Measurements from ENCODE around the gene KTI12.
"Not testable (repeated sequence)": the region's sequence is repeated elsewhere in the genome, so short reads cannot be mapped to it uniquely, and the experiment has no call there.

KTI12 gene, protein sequence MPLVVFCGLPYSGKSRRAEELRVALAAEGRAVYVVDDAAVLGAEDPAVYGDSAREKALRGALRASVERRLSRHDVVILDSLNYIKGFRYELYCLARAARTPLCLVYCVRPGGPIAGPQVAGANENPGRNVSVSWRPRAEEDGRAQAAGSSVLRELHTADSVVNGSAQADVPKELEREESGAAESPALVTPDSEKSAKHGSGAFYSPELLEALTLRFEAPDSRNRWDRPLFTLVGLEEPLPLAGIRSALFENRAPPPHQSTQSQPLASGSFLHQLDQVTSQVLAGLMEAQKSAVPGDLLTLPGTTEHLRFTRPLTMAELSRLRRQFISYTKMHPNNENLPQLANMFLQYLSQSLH

GRCh38 chr1:52033190-52034049 lies at the start of gene KTI12:
KTI12 (minus strand) TSS chr1:52033810; CDS start chr1:52033761, 49 bp downstream.
- DNase-seq: peak; percentile 20 to 88 (median 68)

DNA sequence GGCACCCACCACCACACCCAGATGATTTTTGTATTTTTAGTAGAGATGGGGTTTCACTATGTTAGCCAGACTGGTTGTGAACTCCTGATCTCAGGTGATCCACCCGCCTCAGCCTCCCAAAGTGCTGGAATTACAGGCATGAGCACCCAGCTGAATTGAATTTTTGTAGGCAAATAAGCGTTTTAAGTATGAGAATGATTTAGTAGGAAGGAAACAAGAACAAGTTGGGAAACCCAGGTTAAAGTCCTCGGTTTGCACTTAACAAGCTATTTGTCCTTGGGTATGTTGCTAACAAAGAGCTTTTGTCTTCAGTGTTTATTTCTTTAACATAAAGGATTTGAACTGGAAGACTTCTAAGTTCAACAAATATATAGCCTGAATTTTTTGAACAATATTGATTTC lies 46.4 kb upstream of the KTI12 start:
- DNase-seq: no peak

DNA sequence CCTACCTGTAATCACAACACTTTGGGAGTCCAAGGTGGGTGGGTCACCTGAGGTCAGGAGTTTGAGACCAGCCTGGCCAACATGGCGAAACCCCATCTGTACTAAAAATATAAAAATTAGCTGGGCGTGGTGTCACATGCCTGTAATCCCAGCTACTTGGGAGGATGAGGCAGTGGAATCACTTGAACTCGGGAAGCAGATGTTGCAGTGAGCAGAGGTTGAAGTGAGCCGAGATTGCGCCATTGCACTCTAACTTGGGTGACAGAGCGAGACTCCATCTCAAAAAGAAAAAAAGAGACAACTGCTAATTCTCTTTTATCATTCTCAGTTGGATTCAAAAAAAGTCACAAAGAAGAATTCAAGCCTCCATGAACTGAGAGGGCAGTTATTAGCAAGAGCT lies 43.7 kb upstream of the KTI12 start:
- DNase-seq: not testable (repeated sequence)

DNA sequence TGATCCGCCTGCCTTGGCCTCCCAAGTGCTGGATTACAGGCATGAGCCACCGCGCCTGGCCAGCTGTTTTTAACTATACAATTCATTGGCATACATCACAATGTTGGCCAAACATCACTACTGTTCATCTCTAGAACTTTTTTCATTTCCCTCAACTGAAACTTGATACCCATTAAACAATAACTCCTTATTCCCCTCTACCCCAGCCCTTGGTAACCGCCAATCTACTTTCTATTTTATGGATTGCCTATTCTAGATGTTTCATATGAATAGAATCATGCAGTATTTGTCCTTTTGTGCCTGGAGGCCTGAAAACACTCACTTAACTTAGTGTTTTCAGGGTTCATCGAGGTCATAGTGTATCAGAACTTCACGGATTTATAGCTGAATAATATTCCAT lies 38.7 kb upstream of the KTI12 start:
- no peak for DNase-seq

GRCh38 chr1:52070704-52071103 lies 37.1 kb upstream of the KTI12 start:
- no peak for DNase-seq

- no peak for DNase-seq
These were observed 29.6 kb upstream of the KTI12 start for GRCh38 chr1:52063192-52063591.

DNA sequence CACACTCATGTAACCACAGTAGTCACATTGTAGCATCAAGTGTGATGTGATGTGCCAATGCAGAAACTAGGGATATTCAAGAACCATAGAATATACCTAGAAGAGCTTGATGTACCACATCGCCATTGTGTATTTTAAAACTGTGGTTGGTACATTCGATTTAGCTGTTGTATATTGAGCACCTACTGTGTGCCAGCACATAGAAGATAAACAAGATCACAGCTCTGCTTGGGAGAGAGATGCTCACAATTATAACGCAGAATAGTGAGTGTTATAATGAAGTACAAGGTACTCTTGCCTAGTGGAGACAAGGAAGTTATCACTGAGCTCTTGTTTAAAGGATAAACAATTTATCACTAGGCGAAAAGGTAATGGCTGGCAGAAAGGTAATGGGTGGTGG lies 27.2 kb upstream of the KTI12 start:
- no peak for DNase-seq

DNA sequence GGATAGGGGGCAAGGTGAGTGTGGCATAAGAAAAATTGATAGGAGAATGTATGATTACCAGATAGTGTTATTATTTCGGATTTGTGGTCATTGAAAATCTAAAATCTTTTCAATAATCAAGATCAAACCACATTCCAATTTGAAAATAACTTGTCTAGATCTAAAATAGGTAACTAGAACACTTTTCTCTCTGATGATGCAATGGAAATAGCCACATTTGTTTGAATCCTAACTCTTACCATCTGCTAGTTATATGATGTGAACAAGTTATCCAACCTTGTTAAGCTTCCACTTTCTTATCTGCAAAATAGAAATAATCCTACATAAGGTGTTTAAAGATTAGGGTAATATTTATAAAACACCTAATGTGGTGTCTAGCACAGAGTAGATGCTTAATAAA lies 26.3 kb upstream of the KTI12 start:
- DNase-seq: no peak

DNA sequence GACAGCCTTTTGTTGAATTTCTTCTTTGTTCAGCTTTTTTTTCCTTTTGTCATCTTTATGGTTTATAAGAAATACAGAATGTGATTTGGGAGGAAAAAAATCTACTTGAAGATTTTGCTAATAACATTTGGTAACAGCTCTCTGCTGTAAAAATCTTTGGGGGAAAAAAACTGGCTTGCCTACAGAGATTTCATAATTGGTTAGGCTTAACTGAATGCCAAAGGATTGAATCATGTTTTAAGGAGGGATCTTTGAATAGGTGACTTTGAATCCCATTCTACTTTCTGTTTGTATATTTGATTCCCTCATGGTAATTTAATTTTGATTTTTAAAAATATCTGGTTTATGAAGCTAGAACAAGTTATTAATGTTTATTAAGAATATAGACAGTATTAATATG lies 25.7 kb upstream of the KTI12 start:
- no peak for DNase-seq

DNA sequence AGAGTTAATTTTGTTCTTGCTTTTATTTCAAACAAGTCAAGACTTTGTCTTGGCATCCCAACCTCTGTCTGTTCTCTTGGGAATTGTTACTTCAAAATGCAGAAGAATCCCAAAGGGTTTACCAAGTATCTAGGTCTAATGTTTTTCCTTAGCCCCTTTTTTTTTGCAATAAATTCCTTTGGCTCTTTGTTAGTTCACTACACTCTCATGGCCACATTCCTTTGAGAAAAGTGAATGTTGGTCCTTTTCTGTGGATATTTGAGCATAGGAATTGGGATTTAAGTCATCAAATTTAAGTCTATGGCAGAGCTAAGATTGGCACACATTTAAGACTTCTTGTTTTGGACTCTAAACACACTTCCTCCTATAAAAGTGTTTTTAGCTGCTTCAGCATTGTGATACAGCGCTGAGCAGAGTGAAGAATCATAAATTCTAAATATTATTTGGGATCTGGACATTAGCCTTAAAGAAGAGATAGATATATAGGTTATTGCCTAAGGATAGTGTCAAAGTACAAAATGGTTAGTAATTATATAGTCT lies 24.3 kb upstream of the KTI12 start:
- DNase-seq: no peak

GRCh38 chr1:52057255-52057654 lies 23.6 kb upstream of the KTI12 start:
- DNase-seq: no peak

GRCh38 chr1:52056937-52057231 lies 23.3 kb upstream of the KTI12 start:
- no peak for DNase-seq

- peak; percentile 53 to 97 (median 90) for DNase-seq
These were observed 22.7 kb upstream of the KTI12 start, which contains the start of gene BTF3L4 for GRCh38 chr1:52056163-52056936. BTF3L4 (plus strand) TSS chr1:52056295; CDS start chr1:52059848, 3,553 bp downstream.

DNA sequence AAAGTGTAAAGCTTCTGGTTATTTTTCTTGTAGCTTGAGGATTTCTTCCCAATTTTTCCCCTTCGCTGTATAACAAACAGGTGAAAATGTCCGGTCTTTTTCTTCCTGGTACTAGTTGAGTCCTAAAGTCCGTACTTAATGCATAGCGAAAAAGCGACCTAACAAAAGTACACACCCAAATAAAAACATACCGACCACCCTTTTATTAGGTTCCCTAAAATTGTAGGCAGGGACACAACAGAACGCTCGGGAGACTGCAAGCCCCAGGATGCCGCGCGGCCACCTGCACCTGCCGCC lies 22.2 kb upstream of the KTI12 start:
- no peak for DNase-seq

- DNase-seq: peak; percentile 7 to 93 (median 72)
These were observed 21.7 kb upstream of the KTI12 start, which contains the start of gene TXNDC12 for GRCh38 chr1:52055066-52055865. TXNDC12 (minus strand) TSS chr1:52055191; CDS start chr1:52055096, 95 bp downstream.

- DNase-seq: peak in 1 of 14 donors; percentile 12
These were observed 21.0 kb upstream of the KTI12 start for GRCh38 chr1:52054496-52055065.

- DNase-seq: no peak
These were observed 20.3 kb upstream of the KTI12 start for GRCh38 chr1:52053862-52054261.

- not testable (repeated sequence) for DNase-seq
These were observed 15.7 kb upstream of the KTI12 start for GRCh38 chr1:52049337-52049736.

DNA sequence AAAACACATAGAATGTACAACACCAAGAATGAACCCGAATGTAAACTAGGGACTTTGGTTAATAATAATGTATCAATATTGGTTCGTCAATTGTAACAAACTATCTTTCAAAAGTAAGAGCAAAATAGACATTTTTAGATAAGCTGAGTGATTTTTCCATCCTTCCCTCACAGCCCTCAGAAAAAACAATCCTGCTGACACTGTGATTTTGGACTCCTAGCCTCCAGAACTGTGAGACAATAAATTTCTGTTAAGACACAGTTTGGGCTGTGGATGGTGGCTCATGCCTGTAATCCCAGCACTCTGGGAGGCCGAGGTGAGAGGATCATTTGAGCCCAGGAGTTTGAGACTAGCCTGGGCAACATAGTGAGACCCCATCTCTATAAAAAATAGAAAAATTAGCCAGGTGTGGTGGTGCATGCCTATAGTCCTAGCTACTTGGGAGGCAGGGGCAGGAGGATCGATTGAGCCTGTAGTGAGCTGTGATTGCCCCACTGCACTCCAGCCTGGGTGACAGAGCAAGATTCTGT lies 12.1 kb upstream of the KTI12 start:
- DNase-seq: not testable (repeated sequence)

- no peak for DNase-seq
These were observed 11.6 kb upstream of the KTI12 start for GRCh38 chr1:52045236-52045635.

DNA sequence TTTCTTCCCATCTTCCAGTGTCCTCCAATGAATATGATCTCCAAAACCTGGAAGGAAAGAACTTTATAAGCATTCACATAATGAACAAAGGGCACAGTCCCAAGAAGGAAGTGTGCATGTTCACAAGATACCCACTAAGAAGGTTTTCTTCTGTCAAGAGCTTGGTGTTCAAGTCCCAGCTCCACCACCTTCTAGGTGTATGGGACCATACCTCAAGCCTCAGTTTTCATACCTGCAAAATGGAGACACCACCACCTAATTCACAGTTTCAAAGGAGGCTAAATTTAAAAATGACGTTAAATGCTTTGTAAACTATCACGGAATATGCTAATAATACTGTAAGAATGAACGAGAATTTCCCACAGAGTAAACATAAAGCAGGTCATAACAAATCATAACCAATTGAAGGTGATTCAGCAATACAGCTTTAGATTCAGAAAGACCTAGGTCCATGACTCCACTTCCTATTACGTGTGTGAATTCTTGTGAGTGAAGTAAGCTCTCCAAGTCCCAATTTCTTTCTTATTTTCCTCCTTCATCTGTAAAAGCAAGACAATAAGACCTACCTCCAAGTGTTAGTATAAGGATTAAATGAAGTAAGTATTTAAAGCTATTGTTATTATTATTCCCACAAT lies 8.1 kb upstream of the KTI12 start:
- DNase-seq: no peak
